Anterior cingulate cortex (tissue), 58 donors: Measurements from ENCODE around the gene PLPPR3.
"Not testable (repeated sequence)": the region's sequence is repeated elsewhere in the genome, so short reads cannot be mapped to it uniquely, and the experiment has no call there.

Experiments
- DNase-seq, 58 donors: peaks; one replicate each; lab custom pipeline; 2025; lab: John Stamatoyannopoulos, UW

Gene PLPPR3

GRCh38 chr19:831407-832369, 9.9 kb upstream of the PLPPR3 start:
- DNase-seq = no peak

DNA sequence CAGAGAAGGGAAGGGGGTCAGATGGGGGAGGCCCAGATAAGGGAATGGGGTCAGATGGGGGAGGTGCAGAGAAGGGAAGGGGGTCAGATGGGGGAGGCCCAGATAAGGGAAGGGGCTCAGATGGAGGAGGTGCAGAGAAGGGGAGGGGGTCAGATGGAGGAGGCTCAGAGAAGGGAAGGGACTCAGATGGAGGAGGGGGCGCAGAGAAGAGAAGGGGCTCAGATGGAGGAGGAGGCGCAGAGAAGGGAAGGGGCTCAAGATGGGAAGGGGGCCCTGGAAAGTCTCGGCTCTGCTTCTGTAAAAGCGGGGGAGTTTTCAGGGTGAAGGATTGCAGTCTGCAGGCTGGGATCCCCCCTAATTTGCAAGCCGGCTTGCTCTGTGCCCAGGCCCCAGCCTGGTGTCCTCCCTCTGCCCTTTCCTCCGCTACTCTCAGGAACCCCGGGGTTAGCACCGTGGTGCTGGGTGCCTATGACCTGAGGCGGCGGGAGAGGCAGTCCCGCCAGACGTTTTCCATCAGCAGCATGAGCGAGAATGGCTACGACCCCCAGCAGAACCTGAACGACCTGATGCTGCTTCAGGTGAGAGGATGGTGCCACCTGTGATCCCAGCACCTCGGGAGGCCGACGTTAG, 7.5 kb upstream of the PLPPR3 start:
- DNase-seq = no peak

- DNase-seq = no peak
Observed at GRCh38 chr19:827710-828321, 6.1 kb upstream of the PLPPR3 start, which contains the start of gene AZU1. AZU1 (plus strand) TSS chr19:827837; CDS start chr19:827847, 10 bp downstream.

DNA sequence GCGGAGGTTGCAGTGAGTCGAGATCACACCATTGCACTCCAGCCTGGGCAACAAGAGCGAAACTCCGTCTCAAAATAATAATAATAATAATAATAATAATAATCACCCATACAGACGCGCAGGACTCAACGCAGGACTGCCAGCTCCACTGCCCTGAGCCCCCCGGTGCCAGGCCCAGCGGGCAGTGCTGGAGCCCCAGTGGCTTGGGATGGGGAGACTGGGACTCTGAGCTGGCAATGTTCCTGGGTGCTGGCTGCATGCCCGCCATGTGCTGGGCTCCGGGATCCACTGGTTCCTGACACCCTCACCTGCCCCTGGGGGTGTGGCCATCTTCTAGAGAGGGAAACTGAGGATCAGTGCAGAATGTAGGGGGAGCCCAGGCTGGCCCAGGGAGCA, 5.6 kb upstream of the PLPPR3 start:
- DNase-seq = no peak

DNA sequence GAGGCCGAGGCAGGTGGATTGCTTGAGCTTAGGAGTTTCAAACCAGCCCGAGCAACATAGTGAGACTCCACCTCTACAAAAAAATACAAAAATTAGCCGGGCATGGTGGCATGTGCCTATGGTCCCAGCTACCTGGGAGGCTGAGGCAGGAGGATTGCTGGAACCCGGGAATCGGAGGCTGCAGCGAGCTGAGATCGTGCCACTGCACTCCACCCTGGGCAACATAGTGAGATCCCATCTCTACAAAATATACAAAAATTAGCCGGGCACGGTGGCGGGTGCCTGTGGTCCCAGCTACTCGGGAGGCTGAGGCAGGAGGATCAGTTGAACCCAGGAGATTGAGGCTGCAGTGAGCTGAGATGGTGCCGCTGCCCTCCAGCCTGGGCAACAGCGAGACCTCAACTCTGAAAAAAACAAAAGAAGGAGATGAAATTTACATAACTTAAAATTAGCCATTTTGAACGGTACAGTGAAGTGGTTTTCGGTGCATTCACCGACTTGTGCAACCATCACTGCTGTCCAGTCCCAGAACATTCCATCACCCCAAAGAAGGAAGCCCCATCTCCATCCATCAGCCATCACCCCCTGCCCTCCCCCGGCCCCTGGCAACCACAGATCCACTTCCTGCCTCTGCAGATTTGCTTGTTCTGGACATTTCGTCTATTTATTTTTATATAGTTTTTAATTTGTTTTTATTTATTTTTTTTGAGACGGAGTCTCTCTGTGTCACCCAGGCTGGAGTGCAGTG, 4.3 kb upstream of the PLPPR3 start:
- DNase-seq = no peak

- DNase-seq = no peak
Observed at GRCh38 chr19:824885-825284, 3.1 kb upstream of the PLPPR3 start.

- no peak for DNase-seq
Observed at GRCh38 chr19:823565-824121, 1.9 kb upstream of the PLPPR3 start.

- DNase-seq = peak in 1 of 58 donors; percentile 26
Observed at GRCh38 chr19:821231-821824, 427 bp downstream of the PLPPR3 start.

DNA sequence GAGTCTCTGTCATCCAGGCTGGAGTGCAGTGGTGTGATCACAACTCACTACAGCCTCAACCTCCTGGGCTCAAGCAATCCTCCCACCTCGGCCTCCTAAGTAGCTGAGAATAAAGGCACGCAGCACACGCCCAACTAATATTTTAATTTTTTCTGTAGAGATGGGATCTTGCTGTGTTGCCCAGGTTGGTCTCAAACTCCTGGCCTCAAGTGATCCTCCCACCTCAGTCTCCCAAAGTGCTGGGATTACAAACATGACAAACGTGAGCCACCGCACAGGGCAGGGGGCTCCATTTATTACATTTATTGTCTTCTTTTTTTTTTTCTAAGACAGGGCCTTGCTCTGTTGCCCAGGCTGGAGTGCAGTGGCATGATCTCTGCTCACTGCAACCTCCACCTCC, 1.5 kb downstream of the PLPPR3 start:
- not testable (repeated sequence) for DNase-seq

- no peak for DNase-seq
Observed at GRCh38 chr19:816500-816857, 5.3 kb downstream of the PLPPR3 start.

GRCh38 chr19:815775-816499, 5.8 kb downstream of the PLPPR3 start:
- no peak for DNase-seq

- no peak for DNase-seq
Observed at GRCh38 chr19:815079-815774, 6.5 kb downstream of the PLPPR3 start.

DNA sequence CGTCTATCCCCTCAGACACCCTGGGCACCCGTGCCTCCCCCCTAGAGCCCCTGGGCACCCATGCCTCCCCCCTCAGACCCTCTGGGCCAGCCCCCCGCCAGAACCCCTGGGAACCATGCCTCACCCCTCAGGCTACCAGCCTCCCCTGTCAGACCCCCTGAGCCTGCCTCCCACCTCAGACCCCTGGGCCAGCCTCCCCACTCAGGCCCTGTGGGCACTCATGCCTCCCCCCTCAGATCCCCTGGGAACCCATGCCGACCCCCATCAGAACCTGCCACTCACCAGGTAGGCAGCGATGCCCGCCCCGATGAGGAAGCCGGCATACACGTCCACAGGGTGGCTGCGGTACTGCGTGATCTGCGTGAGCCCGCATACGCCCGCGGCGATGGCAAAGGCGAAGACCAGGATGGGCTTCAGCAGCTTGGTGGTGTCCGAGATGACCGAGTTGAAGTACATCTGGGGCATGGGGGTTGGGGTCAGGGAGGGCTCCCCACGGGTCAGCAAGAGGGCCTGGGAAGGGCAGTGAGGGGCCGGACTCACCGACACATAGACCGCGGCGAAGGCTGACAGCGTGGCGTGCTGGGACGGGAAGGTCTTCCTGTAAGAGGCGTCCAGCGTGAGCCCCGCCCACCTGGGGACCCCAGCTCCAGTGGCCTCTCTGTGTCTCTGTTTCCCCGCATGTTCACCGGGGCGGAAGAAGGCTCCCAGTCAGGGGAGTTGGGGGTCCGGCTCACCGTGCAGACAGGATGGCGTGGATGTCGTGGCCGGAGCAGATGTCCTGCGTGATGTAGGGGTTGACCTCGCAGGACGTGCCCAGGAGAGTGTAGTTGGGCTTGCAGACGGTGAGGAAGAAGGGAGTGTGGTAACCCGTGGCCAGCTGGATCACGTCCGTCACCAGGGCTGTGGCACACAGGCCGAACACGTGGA, 7.3 kb downstream of the PLPPR3 start:
- no peak for DNase-seq

GRCh38 chr19:813219-814151, 8.3 kb downstream of the PLPPR3 start:
- no peak for DNase-seq

DNA sequence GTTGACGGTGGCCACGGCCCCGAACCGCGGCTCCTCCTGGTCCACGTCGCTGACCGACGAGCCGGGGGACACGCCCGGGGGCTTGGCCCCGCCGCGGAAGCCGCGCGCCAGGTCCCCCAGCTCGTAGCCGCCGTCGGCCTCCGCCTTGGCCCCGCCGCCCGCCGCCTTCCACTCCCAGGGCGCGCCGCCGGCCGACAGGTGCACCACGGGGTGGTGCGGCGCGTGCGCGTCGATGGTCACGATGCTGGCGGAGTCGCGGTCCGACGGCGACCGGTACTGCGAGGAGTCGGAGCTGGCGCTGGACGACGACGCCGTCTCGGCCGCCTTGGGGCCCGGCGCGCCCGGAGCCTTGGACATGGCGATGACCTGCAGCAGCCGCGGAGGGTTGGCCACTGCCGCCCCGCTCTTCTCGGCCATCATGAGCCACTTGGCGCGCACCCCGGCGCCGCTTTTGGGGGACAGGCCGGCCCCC, 9.0 kb downstream of the PLPPR3 start:
- no peak for DNase-seq

DNA sequence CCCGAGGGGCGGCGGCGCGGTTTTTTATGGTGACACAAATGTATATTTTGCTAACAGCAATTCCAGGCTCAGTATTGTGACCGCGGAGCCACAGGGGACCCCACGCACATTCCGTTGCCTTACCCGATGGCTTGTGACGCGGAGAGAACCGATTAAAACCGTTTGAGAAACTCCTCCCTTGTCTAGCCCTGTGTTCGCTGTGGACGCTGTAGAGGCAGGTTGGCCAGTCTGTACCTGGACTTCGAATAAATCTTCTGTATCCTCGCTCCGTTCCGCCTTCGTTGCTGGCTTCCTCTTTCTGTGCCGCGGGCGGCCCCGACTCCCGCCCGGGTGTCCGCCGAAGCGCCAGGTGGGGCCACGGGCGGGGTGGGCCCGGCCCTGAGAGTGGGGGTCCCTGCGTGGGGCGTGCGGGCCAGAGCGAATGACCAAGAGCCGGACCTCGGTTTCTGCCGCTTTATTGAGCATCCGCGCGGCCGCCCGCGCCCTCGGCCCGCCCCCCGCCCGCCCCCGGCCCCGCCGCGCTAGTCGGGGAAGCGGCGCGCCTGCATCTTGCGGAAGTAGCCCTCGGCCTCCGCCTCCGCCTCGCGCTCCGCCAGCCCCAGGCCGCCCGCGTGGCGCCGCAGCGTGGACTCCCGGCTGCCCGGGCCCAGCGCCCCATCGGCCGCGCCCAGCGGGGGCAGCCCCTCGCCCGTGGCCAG, 9.6 kb downstream of the PLPPR3 start:
- no peak for DNase-seq
